GM19324 (cell line): Measurements from ENCODE around the gene PDE1C.
"Not testable (repeated sequence)": the region's sequence is repeated elsewhere in the genome, so short reads cannot be mapped to it uniquely, and the experiment has no call there.

Experiments
- ATAC-seq: cut with Tn5 transposase; IDR thresholded peaks from one replicate; pipeline ENCODE4 v1.9.1; 2021; ENCODE audit warnings: mild to moderate bottlenecking, moderate library complexity; ENCODE audit not compliant: unreplicated experiment, low FRiP score

The PDE1C gene

GRCh38 chr7:31858055-31858454, 212.2 kb downstream of the PDE1C start:
- ATAC-seq, result no peak

DNA sequence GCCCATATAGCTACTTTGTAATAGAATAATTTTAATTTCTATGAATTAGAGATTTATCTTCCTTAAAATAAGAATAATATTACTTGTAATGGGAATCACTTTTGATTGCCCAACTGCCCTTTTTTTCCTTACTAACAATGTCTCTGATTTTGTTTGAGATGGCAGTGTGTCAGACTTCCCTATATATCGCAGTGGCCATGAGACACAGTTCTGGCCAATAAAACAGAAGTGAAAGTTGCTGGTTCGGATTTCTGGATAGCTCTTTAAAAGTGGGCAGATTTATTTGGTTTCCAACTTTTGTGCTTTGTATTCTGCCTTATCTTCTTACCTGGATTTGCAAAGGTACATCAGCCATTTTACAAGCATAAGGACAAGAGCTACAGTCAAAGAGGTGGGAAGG, 213.0 kb downstream of the PDE1C start:
- no peak for ATAC-seq

GRCh38 chr7:31856337-31856736, 213.9 kb downstream of the PDE1C start:
- ATAC-seq, result no peak

GRCh38 chr7:31855530-31855929, 214.7 kb downstream of the PDE1C start:
- ATAC-seq, result no peak

DNA sequence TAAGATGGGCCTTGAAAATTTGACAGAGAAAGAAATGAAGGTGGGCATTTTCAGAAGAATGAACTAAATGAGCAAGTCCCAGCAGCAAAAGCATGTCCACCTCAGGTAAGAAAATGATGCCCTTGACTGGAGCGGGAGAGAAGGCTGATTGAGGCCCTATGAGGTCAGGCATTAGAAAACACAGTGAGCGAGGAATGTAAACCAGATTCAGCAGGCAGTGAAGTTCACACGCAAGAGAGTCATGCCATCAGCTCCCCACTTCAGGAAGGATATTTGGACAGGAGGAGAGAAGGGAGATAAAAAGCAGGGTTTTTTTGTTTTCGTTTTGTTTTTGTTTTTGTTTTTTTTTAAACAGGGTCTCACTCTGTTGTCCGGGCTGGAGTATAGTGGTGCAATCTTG, 216.8 kb downstream of the PDE1C start:
- no peak for ATAC-seq

- no peak for ATAC-seq
These were observed 217.7 kb downstream of the PDE1C start for GRCh38 chr7:31852462-31852861.

DNA sequence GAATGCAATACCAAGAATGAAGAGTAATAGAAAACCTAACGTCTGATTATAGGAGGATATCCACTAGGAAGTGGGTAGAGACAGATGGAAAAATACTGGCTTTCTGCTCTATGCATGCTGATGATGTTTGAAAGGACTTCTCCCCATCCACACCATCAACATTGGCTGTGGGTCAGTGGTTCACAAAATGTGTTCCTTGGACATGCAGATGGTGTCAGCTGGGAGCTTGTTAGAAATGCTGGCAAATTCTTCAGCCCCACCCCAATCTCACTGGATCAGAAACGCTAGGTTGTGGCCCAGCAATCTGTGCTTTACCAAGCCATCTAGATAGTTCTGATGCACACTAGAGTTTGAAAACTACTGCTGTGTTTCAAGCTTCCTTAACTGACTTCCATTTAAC, 219.1 kb downstream of the PDE1C start:
- ATAC-seq, result no peak

DNA sequence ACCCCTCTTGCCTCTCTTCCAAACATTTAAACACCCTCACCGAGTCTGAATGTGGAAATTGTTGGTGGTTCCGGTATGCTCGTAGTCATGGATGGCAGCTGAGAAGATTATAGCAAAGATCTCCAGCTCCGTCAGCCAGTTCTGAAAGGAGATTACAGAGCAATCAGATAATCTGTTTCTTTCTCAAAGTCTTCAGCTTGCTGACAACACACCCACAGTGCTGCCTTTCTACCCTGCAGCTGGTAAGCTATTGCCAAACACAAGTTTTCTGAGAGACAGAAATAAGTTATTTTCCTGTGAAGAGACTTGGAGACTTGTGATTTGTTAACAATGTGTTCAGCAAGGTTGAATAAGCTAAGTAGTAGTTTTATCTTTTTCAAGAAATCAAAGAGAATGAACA, 219.6 kb downstream of the PDE1C start:
- ATAC-seq, result no peak

GRCh38 chr7:31850066-31850465, 220.1 kb downstream of the PDE1C start:
- no peak for ATAC-seq

DNA sequence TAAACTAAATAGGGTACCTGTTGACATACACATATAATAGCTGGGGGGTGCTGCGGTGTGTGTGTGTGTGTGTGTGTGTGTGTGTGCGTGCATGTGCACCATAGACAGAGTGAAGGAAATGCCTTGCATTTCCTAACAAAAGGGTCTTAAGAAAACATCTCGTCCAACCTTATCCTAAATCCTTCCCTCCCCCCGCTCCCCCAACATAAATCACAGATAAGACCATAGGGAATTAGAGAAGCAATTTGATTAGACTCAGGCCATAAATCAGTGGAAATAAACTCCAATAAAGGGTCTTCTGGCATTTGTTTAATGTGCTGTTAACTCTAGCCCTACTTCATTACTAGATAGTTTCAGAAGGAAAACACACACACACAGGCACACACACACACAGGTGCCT, 234.7 kb downstream of the PDE1C start:
- ATAC-seq, result no peak

DNA sequence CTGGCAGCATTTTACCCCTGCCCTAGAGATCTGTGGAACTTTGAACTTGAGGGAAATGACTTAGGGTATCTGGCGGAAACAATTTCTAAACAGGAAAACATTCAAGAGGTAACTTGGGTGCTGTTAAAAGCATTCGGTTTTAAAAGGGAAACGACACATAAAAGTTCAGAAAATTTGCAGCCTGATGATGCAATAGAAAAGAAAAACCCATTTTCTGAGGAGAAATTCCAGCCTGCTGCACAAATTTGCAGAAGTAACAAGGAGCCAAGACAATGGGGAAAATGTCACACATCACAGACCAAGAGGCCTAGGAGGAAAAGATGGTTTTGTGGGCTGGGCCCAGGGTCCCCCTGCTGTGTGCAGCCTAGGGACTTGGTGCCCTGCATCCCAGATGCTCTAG, 236.6 kb downstream of the PDE1C start:
- not testable (repeated sequence) for ATAC-seq

- ATAC-seq, result no peak
These were observed 241.7 kb downstream of the PDE1C start for GRCh38 chr7:31828520-31828919.

- ATAC-seq, result no peak
These were observed 244.6 kb downstream of the PDE1C start for GRCh38 chr7:31825576-31825975.

DNA sequence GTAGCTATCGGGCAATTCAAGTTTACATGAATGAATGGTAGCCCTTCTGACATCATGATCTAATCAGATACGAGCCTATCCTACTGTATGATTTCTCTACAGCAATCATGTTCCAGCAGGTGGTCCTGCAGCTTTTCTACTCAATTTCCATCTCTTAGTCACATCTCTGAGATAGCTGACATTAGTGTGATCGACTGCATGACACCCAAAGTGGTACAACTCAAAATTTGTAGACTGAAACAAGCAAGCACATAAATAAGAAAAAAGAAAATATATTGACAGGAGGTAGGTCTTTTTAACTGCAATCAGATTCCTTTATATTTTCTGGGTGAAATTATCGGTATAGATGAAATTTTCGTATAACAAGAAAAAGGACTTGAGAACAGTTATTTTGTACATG, 251.2 kb downstream of the PDE1C start:
- no peak for ATAC-seq

DNA sequence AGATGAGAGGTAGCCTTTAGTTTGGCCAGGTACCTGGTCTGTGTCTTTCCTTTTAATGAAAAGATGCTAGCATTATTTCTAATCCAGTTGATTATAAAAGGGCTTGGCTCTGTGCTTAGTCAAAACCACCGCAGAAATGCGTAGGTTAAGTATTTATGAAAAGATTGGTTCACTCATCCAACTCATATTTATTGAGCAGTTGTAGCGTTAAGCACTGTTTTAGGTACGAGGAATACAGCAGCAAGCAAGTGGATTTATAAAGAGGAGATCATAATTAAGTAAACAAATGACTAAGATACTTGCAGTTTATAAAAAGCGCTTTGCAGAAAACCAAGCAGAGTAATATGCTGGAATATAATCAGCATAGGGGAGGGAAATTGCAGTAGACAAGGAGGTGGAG, 253.4 kb downstream of the PDE1C start:
- no peak for ATAC-seq

DNA sequence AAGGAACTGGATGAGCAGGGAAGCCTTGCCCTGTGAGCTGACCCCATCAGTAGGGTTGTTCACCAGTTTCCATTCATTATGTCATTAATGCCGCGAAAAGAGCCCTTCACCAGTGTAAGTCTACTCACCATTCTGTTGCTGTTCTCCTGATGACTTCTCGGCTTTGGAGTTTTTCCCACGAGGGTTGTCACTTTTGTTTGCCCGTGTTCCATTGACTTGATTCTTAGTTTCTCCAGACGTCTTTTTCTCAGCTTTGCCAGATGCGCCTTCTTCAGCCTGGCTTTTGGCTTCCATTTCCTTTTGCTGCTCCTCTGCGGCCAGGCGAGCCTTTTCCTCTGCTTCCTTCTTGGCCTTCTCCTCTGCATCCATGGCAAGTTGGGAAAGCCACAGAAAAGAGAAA, 254.4 kb downstream of the PDE1C start:
- ATAC-seq, result no peak

DNA sequence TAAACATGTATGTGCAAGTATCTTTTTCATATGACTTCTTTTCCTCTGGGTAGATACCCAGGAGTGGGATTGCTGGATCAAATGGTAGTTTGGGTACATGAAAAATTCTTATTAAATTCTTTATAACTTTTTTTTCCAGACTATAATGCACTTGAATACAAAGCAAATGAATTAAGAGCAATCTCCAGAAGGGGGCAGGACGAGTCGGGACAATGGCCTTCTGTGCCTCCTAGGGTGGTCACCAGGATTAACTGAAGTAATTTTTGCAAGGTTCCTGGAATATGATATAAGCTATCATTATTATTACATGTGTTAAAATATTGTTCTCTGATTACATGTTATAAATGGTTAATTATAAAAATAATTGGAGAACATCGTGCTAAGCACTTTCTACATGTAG, 256.0 kb downstream of the PDE1C start:
- ATAC-seq, result no peak

- ATAC-seq, result no peak
These were observed 258.4 kb downstream of the PDE1C start for GRCh38 chr7:31811650-31812461.

- ATAC-seq, result peak; percentile 84
These were observed 264.9 kb downstream of the PDE1C start for GRCh38 chr7:31805209-31805818.

GRCh38 chr7:31796375-31796774, 273.8 kb downstream of the PDE1C start:
- ATAC-seq, result no peak

- ATAC-seq, result no peak
These were observed 275.3 kb downstream of the PDE1C start for GRCh38 chr7:31794851-31795344.

- ATAC-seq, result no peak
These were observed 278.3 kb downstream of the PDE1C start for GRCh38 chr7:31791881-31792280.
